ENCODE results near the gene SDK2.

GRCh38 chr17:73595931-73596330, 48.3 kb downstream of the SDK2 start:
- TF ChIP-seq, protein P1, sequence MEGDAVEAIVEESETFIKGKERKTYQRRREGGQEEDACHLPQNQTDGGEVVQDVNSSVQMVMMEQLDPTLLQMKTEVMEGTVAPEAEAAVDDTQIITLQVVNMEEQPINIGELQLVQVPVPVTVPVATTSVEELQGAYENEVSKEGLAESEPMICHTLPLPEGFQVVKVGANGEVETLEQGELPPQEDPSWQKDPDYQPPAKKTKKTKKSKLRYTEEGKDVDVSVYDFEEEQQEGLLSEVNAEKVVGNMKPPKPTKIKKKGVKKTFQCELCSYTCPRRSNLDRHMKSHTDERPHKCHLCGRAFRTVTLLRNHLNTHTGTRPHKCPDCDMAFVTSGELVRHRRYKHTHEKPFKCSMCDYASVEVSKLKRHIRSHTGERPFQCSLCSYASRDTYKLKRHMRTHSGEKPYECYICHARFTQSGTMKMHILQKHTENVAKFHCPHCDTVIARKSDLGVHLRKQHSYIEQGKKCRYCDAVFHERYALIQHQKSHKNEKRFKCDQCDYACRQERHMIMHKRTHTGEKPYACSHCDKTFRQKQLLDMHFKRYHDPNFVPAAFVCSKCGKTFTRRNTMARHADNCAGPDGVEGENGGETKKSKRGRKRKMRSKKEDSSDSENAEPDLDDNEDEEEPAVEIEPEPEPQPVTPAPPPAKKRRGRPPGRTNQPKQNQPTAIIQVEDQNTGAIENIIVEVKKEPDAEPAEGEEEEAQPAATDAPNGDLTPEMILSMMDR (IDR thresholded peaks at IDR 0.05), result no peak
- TF ChIP-seq POLR2A (IDR thresholded peaks at IDR 0.05), result no peak

Data from ovary (tissue), 3 donors.